ENCODE data around the gene FHIP2A. TPM values are rescaled to one million over a fixed set of nuclear protein-coding genes. Genes with fewer than 3 reads are reported as not detected.

The FHIP2A gene
- total RNA-seq, 1 donor from 2014 or later, result 48.2 TPM

- H3K27ac Mint-ChIP-seq (ENCODE audit: unreplicated experiment), result peak overlapping the region; percentile 96
- no peak for TF ChIP-seq CTCF (IDR thresholded peaks at IDR 0.05)
- peaks cover 25% of the 10 kb centered on the region for H3K36me3 Mint-ChIP-seq (ENCODE audit: low read depth)
- no peak for DNase-seq (ENCODE audit: low spot score)
- no peak overlapping the region for H3K4me3 Mint-ChIP-seq (ENCODE audit: unreplicated experiment)
- H3K4me1 Mint-ChIP-seq (ENCODE audit: low read depth), result peaks cover 50% of the 10 kb centered on the region
- no peaks in the 10 kb centered on the region for H3K27me3 Mint-ChIP-seq (ENCODE audit: low read depth)
- H3K9me3 Mint-ChIP-seq (ENCODE audit: low read depth), result no peaks in the 10 kb centered on the region
Measured at GRCh38 chr10:114857922-114858629, 36.5 kb downstream of the FHIP2A start.

GRCh38 chr10:114859222-114859621 lies 37.6 kb downstream of the FHIP2A start:
- H3K36me3 Mint-ChIP-seq (ENCODE audit: low read depth), result peaks cover 24% of the 10 kb centered on the region
- DNase-seq (ENCODE audit: low spot score), result no peak
- peak overlapping the region; percentile 71 for H3K27ac Mint-ChIP-seq (ENCODE audit: unreplicated experiment)
- no peak for TF ChIP-seq CTCF (IDR thresholded peaks at IDR 0.05)
- no peaks in the 10 kb centered on the region for H3K9me3 Mint-ChIP-seq (ENCODE audit: low read depth)
- no peaks in the 10 kb centered on the region for H3K27me3 Mint-ChIP-seq (ENCODE audit: low read depth)
- H3K4me1 Mint-ChIP-seq (ENCODE audit: low read depth), result peaks cover 53% of the 10 kb centered on the region
- H3K4me3 Mint-ChIP-seq (ENCODE audit: unreplicated experiment), result no peak overlapping the region

- Mint-ChIP-seq H3K4me1 (ENCODE audit: low read depth) (peaks cover 44% of the 10 kb centered on the region), H3K9me3 (ENCODE audit: low read depth) (peaks cover 5% of the 10 kb centered on the region), H3K27me3 (ENCODE audit: low read depth) (no peaks in the 10 kb centered on the region), H3K36me3 (ENCODE audit: low read depth) (peaks cover 28% of the 10 kb centered on the region), H3K4me3 (ENCODE audit: unreplicated experiment) (no peak overlapping the region), H3K27ac (ENCODE audit: unreplicated experiment) (no peak overlapping the region)
- no peak for TF ChIP-seq CTCF (IDR thresholded peaks at IDR 0.05)
- DNase-seq (ENCODE audit: low spot score), result no peak
Measured at GRCh38 chr10:114862456-114862855, 40.9 kb downstream of the FHIP2A start.

- Mint-ChIP-seq H3K27ac (ENCODE audit: unreplicated experiment) (peak overlapping the region; percentile 27), H3K36me3 (ENCODE audit: low read depth) (peaks cover 15% of the 10 kb centered on the region), H3K4me3 (ENCODE audit: unreplicated experiment) (no peak overlapping the region), H3K27me3 (ENCODE audit: low read depth) (no peaks in the 10 kb centered on the region), H3K4me1 (ENCODE audit: low read depth) (peaks cover 64% of the 10 kb centered on the region), H3K9me3 (ENCODE audit: low read depth) (peaks cover 5% of the 10 kb centered on the region)
- DNase-seq (ENCODE audit: low spot score), result no peak
- no peak for TF ChIP-seq CTCF (IDR thresholded peaks at IDR 0.05)
Measured at GRCh38 chr10:114867365-114867764, 45.8 kb downstream of the FHIP2A start.

- Mint-ChIP-seq H3K36me3 (ENCODE audit: low read depth) (peaks cover 12% of the 10 kb centered on the region), H3K27ac (ENCODE audit: unreplicated experiment) (peak overlapping the region; percentile 81), H3K9me3 (ENCODE audit: low read depth) (peaks cover 10% of the 10 kb centered on the region), H3K4me1 (ENCODE audit: low read depth) (peaks cover 70% of the 10 kb centered on the region), H3K4me3 (ENCODE audit: unreplicated experiment) (no peak overlapping the region), H3K27me3 (ENCODE audit: low read depth) (no peaks in the 10 kb centered on the region)
- DNase-seq (ENCODE audit: low spot score), result no peak
- TF ChIP-seq CTCF (IDR thresholded peaks at IDR 0.05), result no peak
Measured at GRCh38 chr10:114868870-114869519, 47.4 kb downstream of the FHIP2A start.

Measured in chondrocyte (in vitro differentiated cells).